Inflammatory macrophage treated with lipopolysaccharide for 4 hours (primary cell): ENCODE measurements around the gene ZFP69B.
A peak's percentile ranks its signal among the peaks of the same experiment; 100 is the strongest.

Experiments
- DNase-seq: peaks from one replicate; pipeline ENCODE4 v3.0.0-alpha.2; 2020

The ZFP69B gene

GRCh38 chr1:40449684-40450494, at the start of gene ZFP69B:
Gene ZFP69B (plus strand): TSS chr1:40450476. CDS start chr1:40450962, 486 bp downstream.
- DNase-seq, result peak; percentile 86

DNA sequence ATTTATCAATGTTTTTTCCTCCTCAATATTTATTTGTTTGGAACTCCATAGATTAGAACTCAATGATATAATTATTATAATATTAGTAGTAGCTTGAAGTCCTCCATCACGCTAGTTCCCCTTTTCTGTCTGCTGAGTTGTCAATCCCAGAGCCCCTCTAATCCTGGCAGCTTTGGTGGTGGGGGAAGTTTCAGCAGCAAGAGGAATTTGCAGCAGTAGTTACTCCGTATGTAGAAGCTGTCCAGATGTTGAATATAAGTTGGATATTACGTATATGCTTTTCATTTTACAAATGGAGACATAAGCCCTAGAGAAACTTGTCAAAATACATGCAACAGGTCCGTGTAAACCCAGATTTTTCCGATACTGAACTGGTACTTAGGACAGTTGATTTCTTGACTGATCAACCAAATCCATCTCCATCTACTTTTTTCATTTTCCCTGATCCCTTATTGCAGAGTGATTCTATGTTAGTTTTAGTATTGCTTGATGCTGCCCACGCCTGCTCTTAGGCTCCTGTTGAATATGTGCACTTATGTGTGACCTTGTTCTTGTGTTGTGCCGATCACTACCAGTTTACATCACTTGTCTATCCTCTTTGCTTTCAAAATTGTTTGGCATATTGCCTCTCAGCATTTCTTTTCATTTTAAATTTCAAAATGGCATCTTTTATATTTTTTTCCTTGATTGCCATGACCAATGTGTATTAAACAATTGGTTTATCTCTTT, 48.6 kb upstream of the ZFP69B start:
- DNase-seq, result no peak

DNA sequence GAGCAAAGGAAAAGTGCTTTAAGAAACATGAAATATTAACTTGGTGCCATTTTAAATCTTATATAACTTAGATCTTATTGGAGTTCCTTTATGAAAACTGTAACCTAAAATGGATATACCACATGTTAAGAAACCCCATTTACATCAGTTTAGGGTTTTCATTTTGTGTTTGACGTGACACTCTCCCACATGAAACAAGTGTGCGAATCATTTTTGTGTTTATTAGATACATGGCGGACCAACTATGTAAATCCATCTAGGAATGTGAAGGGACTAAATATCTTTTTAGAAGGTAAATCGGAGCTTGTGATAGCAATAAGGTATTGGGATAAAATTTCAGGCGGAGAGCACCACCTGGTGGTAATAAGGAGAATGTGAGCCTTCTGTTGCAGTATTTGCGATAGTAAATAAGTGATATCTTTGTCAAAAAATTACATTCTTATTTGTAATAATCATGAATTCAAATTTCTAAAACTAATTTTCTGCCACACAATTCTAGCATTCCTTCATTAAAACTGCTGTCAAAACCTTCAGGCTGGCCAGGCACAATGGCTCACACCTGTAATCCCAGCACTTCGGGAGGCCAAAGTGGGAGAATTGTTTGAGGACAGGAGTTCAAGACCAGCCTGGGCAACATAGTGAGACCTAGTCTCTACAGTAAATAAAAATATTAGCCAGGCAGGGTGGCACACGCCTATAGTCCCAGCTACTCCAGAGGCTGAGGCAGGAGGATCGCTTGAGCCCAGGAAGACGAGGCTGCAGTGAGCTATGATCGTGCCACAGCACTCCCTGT, 45.4 kb upstream of the ZFP69B start:
- peak; percentile 62 for DNase-seq

DNA sequence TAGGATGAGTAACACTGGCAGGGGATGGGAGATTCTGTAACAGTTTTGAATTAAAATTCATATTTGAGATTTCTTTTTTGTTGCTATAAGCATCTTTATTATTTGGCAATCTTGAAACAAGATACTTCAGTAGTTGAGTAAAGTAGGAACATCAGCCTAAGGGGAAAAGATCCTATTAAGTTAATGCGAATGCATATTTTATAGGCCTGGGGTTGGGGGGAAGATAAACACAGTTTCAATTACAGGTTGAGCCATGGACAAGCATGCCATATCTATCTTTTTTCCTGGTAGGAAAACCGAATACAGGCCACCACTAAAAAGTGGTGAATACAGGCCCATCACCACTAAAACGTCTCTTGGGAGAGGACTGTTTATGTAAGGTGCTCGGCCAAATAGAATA, 44.5 kb upstream of the ZFP69B start:
- no peak for DNase-seq

DNA sequence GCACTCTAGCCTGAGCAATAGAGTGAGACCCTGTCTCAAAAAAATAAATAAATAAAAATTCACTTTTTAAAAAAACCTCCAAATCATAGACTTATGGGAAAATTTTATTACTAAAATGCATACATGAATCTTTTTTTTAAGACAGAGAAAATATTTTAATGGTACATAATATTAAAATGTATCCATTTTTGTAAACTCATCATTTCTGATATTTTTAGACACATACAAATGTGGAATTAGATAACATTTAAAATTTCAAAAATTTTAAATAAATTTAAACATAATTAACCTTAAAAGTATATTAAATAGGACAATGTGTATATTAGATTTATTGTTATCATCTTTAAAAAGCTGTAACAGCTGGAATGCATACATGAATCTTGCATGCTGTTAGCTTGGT, 42.8 kb upstream of the ZFP69B start:
- no peak for DNase-seq

GRCh38 chr1:40409467-40409866, 40.8 kb upstream of the ZFP69B start:
- DNase-seq, result no peak

- no peak for DNase-seq
Observed at GRCh38 chr1:40411294-40411693, 39.0 kb upstream of the ZFP69B start.

- no peak for DNase-seq
Observed at GRCh38 chr1:40411843-40412242, 38.4 kb upstream of the ZFP69B start.

GRCh38 chr1:40413527-40414252, 36.6 kb upstream of the ZFP69B start:
- no peak for DNase-seq

- no peak for DNase-seq
Observed at GRCh38 chr1:40414331-40414730, 35.9 kb upstream of the ZFP69B start.

DNA sequence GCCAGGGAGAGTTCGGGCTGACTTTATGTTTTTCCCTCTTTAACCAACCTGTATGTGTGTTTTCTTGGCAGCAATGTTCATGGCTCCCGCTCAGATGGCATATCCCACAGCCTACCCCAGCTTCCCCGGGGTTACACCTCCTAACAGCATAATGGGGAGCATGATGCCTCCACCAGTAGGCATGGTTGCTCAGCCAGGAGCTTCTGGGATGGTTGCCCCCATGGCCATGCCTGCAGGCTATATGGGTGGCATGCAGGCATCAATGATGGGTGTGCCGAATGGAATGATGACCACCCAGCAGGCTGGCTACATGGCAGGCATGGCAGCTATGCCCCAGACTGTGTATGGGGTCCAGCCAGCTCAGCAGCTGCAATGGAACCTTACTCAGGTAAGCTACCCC, 33.6 kb upstream of the ZFP69B start:
- no peak for DNase-seq

GRCh38 chr1:40421431-40422384, 28.6 kb upstream of the ZFP69B start:
- DNase-seq, result peak; percentile 85

- DNase-seq, result no peak
Observed at GRCh38 chr1:40422630-40423263, 27.5 kb upstream of the ZFP69B start.

DNA sequence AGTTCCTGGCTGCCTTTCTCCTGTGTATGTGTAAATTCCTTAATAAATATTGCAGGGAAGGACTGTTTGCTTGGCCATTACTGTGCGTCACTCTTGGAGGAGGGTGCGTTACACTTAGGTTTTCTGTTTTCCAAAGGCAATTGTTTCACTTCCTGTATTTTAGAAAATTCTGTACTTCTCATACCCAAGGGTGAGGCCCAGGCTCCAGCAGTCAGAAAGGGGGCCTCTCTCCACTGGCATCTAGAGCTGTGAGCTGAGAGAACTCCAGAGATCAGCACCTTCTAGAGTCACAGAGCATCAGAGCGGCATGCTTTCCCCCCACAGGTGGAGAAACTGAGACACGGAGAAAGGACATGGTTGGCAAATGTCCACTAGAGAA, 27.0 kb upstream of the ZFP69B start:
- peak; percentile 85 for DNase-seq

- DNase-seq, result no peak
Observed at GRCh38 chr1:40423951-40424618, 26.2 kb upstream of the ZFP69B start.

GRCh38 chr1:40425198-40425597, 25.1 kb upstream of the ZFP69B start:
- peak; percentile 20 for DNase-seq

GRCh38 chr1:40431385-40431784, 18.9 kb upstream of the ZFP69B start:
- DNase-seq, result no peak

- DNase-seq, result no peak
Observed at GRCh38 chr1:40432644-40433390, 17.5 kb upstream of the ZFP69B start.

GRCh38 chr1:40435471-40435870, 14.8 kb upstream of the ZFP69B start:
- no peak for DNase-seq

DNA sequence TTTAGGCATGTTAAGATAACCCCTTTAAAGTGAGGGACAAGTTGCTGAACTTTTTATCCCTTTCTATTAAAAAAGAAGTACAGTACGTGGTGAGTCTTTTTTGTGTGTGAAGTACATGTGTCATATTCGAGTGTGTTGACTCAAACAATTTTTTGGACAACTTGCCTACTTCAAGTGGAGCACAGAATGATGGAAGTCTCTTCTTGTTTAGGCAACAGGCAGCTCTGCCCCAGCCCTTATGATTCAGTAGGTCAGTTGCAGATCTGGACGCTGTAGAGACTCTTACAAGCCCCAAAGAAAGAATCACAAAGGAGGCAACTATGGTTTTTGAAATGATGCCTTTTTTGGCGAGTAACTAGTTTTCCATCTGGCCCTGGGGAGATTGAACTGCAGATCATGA, 14.4 kb upstream of the ZFP69B start:
- DNase-seq, result no peak
